Endodermal cell (in vitro differentiated cells): ENCODE results near the gene GSX2. TPM values are rescaled to one million over a fixed set of nuclear protein-coding genes. Genes with fewer than 3 reads are reported as not detected.

ENCODE experiments used
- DNase-seq: peaks from one replicate; pipeline ENCODE4 v3.0.0-alpha.2; 2017
- H3K27ac ChIP-seq: 2 replicates; pipeline ENCODE4 v1.5.1; 2013; ENCODE audit warnings: mild to moderate bottlenecking, low read depth, low read length, moderate library complexity
- H3K27me3 ChIP-seq: 2 replicates; pipeline ENCODE4 v1.6.1; 2013; ENCODE audit warnings: mild to moderate bottlenecking, low read length, moderate library complexity; ENCODE audit not compliant: insufficient read depth, control insufficient read depth, poor library complexity, severe bottlenecking
- H3K36me3 ChIP-seq: 2 replicates; pipeline ENCODE4 v1.7.0; 2013; ENCODE audit warnings: mild to moderate bottlenecking, low read length, moderate library complexity; ENCODE audit not compliant: control insufficient read depth, insufficient read depth
- H3K4me1 ChIP-seq: one replicate; pipeline ENCODE4 v1.7.0; 2013; ENCODE audit warnings: low read length; ENCODE audit not compliant: control insufficient read depth, insufficient read depth
- H3K4me3 ChIP-seq: 2 replicates; pipeline ENCODE4 v1.5.1; 2013; ENCODE audit warnings: mild to moderate bottlenecking, low read length, moderate library complexity
- H3K9ac ChIP-seq: 2 replicates; pipeline ENCODE4 v1.6.1; 2013; ENCODE audit warnings: mild to moderate bottlenecking, low read length, moderate library complexity; ENCODE audit not compliant: poor library complexity, severe bottlenecking; ENCODE audit errors: extremely low read depth
- H3K9me3 ChIP-seq: 2 replicates; pipeline ENCODE4 v1.6.1; 2013; ENCODE audit warnings: mild to moderate bottlenecking, low read length, moderate library complexity; ENCODE audit not compliant: control insufficient read depth
- H3K27ac Mint-ChIP-seq: 2 replicates; pipeline ENCODE4 v1.8.0; 2020; ENCODE audit warnings: mixed read lengths
- H3K27me3 Mint-ChIP-seq: 2 replicates; pipeline ENCODE4 v1.8.0; 2021; ENCODE audit warnings: mild to moderate bottlenecking, mixed read lengths; ENCODE audit not compliant: insufficient read depth
- H3K36me3 Mint-ChIP-seq: 2 replicates; pipeline ENCODE4 v1.8.0; 2020; ENCODE audit warnings: low read depth, mixed read lengths
- H3K4me1 Mint-ChIP-seq: 2 replicates; pipeline ENCODE4 v1.8.0; 2020; ENCODE audit warnings: mixed read lengths
- H3K4me3 Mint-ChIP-seq: 2 replicates; pipeline ENCODE4 v1.8.0; 2020; ENCODE audit warnings: mild to moderate bottlenecking, moderate library complexity, mixed read lengths
- H3K9me3 Mint-ChIP-seq: 2 replicates; pipeline ENCODE4 v1.8.0; 2020; ENCODE audit warnings: mild to moderate bottlenecking, mixed read lengths
- WGBS, 2 experiments: methylation state at CpG; one replicate each; pipeline versions ENCODE4 v1.1.5 to v1.1.7; 2013; ENCODE audit warnings: missing lambda C conversion rate in 2 of 2, mixed read lengths in 1 of 2; ENCODE audit not compliant: insufficient coverage in 1 of 2, insufficient read length in 1 of 2; 5-methylcytosine and 5-hydroxymethylcytosine counted together
- total RNA-seq, 2 donors: library from RNA; stranded (reverse); fragmentation: NEBNext Ultra II Directional in 1 of 2; extraction: Animal tissue kit (Norgen Biotek cat#: 25700) in 1 of 2; gene quantifications; 2 replicates in 1 of 2; 3 replicates in 1 of 2; pipeline ENCODE4 v1.2.1, GENCODE V29; 2021
- TF ChIP-seq, protein P1 (sequence below): fragments of 200-600 bp; sonication (generic); conservative IDR thresholded peaks from 2 replicates; pipeline ENCODE4 v1.5.0; 2021; ENCODE audit warnings: antibody characterized with exemption, mild to moderate bottlenecking

GSX2 gene
- total RNA-seq, 2 donors from 2014 or later: not detected

DNA sequence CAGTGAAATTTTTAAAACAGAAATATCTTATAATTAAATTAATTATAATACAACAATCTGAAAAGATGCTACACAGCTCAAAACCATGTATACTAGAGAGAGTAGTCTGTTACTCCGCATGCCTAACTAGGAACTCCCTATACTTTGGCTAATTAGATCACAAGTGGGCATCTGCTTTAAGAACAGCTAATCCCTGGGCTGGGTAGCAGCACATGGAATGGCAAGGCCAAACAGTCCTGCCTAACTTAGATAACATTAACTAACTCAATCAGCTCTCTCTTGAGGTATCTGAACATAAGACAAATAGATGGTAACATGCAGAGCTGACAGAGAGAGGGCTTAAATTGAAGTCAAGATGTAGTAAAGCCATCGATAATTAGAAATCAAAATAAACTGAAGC lies 45.5 kb upstream of the GSX2 start:
- Histone ChIP-seq H3K4me1 (peaks cover 3% of the 10 kb centered on the region), H3K9me3 (no peaks in the 10 kb centered on the region), H3K36me3 (no peaks in the 10 kb centered on the region), H3K4me3 (no peak overlapping the region), H3K27me3 (no peaks in the 10 kb centered on the region), H3K27ac (no peak overlapping the region), H3K9ac (no peak overlapping the region)
- H3K4me1 Mint-ChIP-seq: peaks cover 11% of the 10 kb centered on the region
- H3K27me3 Mint-ChIP-seq: no peaks in the 10 kb centered on the region
- TF ChIP-seq, protein P1, sequence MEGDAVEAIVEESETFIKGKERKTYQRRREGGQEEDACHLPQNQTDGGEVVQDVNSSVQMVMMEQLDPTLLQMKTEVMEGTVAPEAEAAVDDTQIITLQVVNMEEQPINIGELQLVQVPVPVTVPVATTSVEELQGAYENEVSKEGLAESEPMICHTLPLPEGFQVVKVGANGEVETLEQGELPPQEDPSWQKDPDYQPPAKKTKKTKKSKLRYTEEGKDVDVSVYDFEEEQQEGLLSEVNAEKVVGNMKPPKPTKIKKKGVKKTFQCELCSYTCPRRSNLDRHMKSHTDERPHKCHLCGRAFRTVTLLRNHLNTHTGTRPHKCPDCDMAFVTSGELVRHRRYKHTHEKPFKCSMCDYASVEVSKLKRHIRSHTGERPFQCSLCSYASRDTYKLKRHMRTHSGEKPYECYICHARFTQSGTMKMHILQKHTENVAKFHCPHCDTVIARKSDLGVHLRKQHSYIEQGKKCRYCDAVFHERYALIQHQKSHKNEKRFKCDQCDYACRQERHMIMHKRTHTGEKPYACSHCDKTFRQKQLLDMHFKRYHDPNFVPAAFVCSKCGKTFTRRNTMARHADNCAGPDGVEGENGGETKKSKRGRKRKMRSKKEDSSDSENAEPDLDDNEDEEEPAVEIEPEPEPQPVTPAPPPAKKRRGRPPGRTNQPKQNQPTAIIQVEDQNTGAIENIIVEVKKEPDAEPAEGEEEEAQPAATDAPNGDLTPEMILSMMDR: no peak
- H3K27ac Mint-ChIP-seq: no peak overlapping the region
- H3K36me3 Mint-ChIP-seq: no peaks in the 10 kb centered on the region
- no peaks in the 10 kb centered on the region for H3K9me3 Mint-ChIP-seq
- DNase-seq: no peak
- H3K4me3 Mint-ChIP-seq: no peak overlapping the region
- WGBS, 2 experiments: 92 to 96% methylated on average over 1 to 2 of the region's 2 CpGs

DNA sequence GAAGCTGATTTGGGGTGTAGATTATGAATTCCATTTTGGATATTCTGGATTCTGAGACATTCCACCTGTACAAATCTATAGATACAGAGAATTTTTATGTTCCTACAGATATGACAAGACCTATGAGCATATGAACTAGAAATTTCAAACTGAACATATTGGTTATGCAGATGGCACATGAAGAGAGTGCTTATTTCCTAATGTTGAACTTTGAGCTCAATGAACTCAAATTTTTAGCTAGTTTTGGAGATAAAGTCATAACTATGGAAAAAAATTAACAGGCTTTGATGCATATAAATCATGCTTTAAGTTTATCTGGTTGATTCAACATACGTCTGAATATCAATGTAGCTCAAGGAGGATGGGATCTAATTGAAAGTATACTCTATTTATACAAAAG lies 44.5 kb upstream of the GSX2 start:
- Mint-ChIP-seq H3K36me3 (no peaks in the 10 kb centered on the region), H3K4me1 (peaks cover 4% of the 10 kb centered on the region), H3K4me3 (no peak overlapping the region), H3K27ac (no peak overlapping the region), H3K9me3 (no peaks in the 10 kb centered on the region), H3K27me3 (no peaks in the 10 kb centered on the region)
- DNase-seq: no peak
- Histone ChIP-seq H3K9ac (no peak overlapping the region), H3K4me1 (peaks cover 2% of the 10 kb centered on the region), H3K9me3 (no peaks in the 10 kb centered on the region), H3K27me3 (no peaks in the 10 kb centered on the region), H3K4me3 (no peak overlapping the region), H3K27ac (no peak overlapping the region), H3K36me3 (no peaks in the 10 kb centered on the region)
- TF ChIP-seq, protein P1: no peak
- WGBS, 2 experiments: no CpG with 5 or more reads among the region's 1 CpG

DNA sequence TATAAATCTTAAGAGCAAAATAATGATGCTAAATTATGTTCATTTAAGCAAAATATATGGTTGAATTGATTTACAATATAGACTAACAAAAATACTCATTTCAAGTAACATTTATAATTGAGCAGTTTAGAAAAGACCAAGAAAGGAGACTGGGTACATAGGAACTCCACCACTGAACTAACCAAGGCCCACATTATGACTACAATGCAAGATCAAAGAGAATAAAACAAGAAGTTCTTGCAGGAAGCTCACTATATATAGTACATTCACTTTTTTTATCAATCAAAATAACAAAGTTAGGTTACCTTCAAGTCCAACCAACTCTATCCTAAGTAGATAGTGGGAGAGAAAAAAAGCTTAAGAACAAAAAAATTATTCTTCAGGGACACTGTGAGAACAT lies 43.6 kb upstream of the GSX2 start:
- TF ChIP-seq, protein P1: no peak
- Mint-ChIP-seq H3K4me3 (no peak overlapping the region), H3K4me1 (no peaks in the 10 kb centered on the region), H3K9me3 (no peaks in the 10 kb centered on the region), H3K27ac (no peak overlapping the region), H3K36me3 (no peaks in the 10 kb centered on the region), H3K27me3 (no peaks in the 10 kb centered on the region)
- Histone ChIP-seq H3K4me3 (no peak overlapping the region), H3K36me3 (no peaks in the 10 kb centered on the region), H3K4me1 (no peaks in the 10 kb centered on the region), H3K27me3 (no peaks in the 10 kb centered on the region), H3K27ac (no peak overlapping the region), H3K9ac (no peak overlapping the region), H3K9me3 (no peaks in the 10 kb centered on the region)
- no peak for DNase-seq
